ENCODE measurements around the gene AMACR.

DNA sequence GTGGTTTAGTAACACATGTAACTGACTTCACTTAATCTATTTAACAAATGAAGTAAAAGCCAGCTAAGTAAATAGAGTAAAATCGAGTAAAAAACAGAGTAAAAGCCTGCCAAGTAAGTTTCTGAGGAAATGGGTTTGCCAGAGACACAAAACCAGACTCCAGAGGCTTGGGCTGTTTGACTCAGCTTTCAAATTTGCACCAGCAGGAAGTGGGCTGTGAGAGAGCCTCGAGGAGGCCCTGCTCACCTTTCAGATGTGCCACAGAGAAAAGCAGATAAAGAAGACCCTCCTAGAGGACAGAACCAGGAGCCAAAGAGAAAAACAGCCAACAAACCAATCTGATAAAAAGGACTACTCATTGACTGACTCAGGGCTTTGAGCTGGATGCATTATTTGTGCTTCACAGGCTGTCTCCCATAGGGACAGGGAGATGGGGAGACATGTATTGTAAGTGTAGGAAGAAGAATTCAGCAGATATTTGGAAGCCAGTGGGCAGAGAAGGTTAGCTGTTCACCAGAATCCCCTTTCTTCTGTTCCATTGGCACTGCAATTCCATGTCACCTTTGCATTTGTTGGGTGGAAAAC is 14.4 kb upstream of the AMACR start:
- no peak for TF ChIP-seq POLR2A (IDR thresholded peaks at IDR 0.05; ENCODE audit: extremely low read depth, insufficient read length)
- TF ChIP-seq, protein P1, sequence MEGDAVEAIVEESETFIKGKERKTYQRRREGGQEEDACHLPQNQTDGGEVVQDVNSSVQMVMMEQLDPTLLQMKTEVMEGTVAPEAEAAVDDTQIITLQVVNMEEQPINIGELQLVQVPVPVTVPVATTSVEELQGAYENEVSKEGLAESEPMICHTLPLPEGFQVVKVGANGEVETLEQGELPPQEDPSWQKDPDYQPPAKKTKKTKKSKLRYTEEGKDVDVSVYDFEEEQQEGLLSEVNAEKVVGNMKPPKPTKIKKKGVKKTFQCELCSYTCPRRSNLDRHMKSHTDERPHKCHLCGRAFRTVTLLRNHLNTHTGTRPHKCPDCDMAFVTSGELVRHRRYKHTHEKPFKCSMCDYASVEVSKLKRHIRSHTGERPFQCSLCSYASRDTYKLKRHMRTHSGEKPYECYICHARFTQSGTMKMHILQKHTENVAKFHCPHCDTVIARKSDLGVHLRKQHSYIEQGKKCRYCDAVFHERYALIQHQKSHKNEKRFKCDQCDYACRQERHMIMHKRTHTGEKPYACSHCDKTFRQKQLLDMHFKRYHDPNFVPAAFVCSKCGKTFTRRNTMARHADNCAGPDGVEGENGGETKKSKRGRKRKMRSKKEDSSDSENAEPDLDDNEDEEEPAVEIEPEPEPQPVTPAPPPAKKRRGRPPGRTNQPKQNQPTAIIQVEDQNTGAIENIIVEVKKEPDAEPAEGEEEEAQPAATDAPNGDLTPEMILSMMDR (IDR thresholded peaks at IDR 0.05; ENCODE audit: low read depth, low read length): no peak

Measured in NB4 (cell line).